KG1 (cell line): ENCODE data around the gene EDDM13.
"Not testable (repeated sequence)": the region's sequence is repeated elsewhere in the genome, so short reads cannot be mapped to it uniquely, and the experiment has no call there.

ENCODE experiments used
- DNase-seq: peaks from one replicate; lab custom pipeline; 2025; lab: John Stamatoyannopoulos, UW

Gene EDDM13

GRCh38 chr19:56295531-56296455 lies 23.2 kb downstream of the EDDM13 start:
- no peak for DNase-seq

- DNase-seq = no peak
Measured at GRCh38 chr19:56297010-56297409, 24.5 kb downstream of the EDDM13 start.

GRCh38 chr19:56299688-56300087 lies 27.1 kb downstream of the EDDM13 start:
- DNase-seq = no peak

GRCh38 chr19:56301155-56301554 lies 28.6 kb downstream of the EDDM13 start:
- DNase-seq = no peak

- DNase-seq = no peak
Measured at GRCh38 chr19:56301886-56302620, 29.5 kb downstream of the EDDM13 start.

GRCh38 chr19:56304243-56304642 lies 31.7 kb downstream of the EDDM13 start:
- DNase-seq = no peak

GRCh38 chr19:56306016-56306415 lies 33.5 kb downstream of the EDDM13 start:
- DNase-seq = no peak

GRCh38 chr19:56307062-56307461 lies 34.5 kb downstream of the EDDM13 start:
- not testable (repeated sequence) for DNase-seq

- DNase-seq = no peak
Measured at GRCh38 chr19:56308792-56309191, 36.2 kb downstream of the EDDM13 start.

GRCh38 chr19:56309511-56310185 lies 37.1 kb downstream of the EDDM13 start:
- DNase-seq = no peak

- DNase-seq = no peak
Measured at GRCh38 chr19:56310462-56310861, 37.9 kb downstream of the EDDM13 start.

- no peak for DNase-seq
Measured at GRCh38 chr19:56312342-56312741, 39.8 kb downstream of the EDDM13 start.

GRCh38 chr19:56312787-56313657 lies 40.5 kb downstream of the EDDM13 start:
- no peak for DNase-seq

GRCh38 chr19:56314018-56314380 lies 41.5 kb downstream of the EDDM13 start:
- DNase-seq = no peak

GRCh38 chr19:56314381-56315076 lies 42.0 kb downstream of the EDDM13 start, which contains the start of gene ZSCAN5A:
ZSCAN5A (minus strand) TSS chr19:56314839; CDS start chr19:56225046, 89,793 bp downstream.
- DNase-seq = peak; percentile 98

GRCh38 chr19:56315077-56315828 lies 42.7 kb downstream of the EDDM13 start:
- peak; percentile 96 for DNase-seq

- DNase-seq = no peak
Measured at GRCh38 chr19:56316728-56317127, 44.2 kb downstream of the EDDM13 start.

- no peak for DNase-seq
Measured at GRCh38 chr19:56317749-56318148, 45.2 kb downstream of the EDDM13 start.

- DNase-seq = no peak
Measured at GRCh38 chr19:56319991-56320390, 47.4 kb downstream of the EDDM13 start.
